Neutrophil (primary cell): Measurements from ENCODE around the gene IDS.

Source experiments
- H3K27ac ChIP-seq: fragments of 200-600 bp; sonication (generic); 2 replicates; pipeline ENCODE4 v1.5.1; 2016; ENCODE audit warnings: mild to moderate bottlenecking, moderate library complexity
- H3K27me3 ChIP-seq: fragments of 200-600 bp; sonication (generic); 2 replicates; pipeline ENCODE4 v1.6.0; 2016; ENCODE audit warnings: mild to moderate bottlenecking
- H3K36me3 ChIP-seq: fragments of 200-600 bp; sonication (generic); 2 replicates; pipeline ENCODE4 v1.5.1; 2017
- H3K4me1 ChIP-seq, 2 experiments: fragments of 200-600 bp in 1 of 2; sonication (generic) in 1 of 2; 1 replicate in 1 of 2; 2 replicates in 1 of 2; pipeline versions ENCODE4 v1.5.1 to v1.6.1; 2013 to 2016; ENCODE audit warnings: low read depth in 1 of 2, low read length in 1 of 2, mild to moderate bottlenecking in 1 of 2, moderate library complexity in 1 of 2; ENCODE audit not compliant: control insufficient read depth in 1 of 2, insufficient read depth in 1 of 2
- H3K4me3 ChIP-seq, 2 experiments: fragments of 200-600 bp in 1 of 2; sonication (generic) in 1 of 2; 1 replicate in 1 of 2; 2 replicates in 1 of 2; pipeline ENCODE4 v1.5.1; 2013 to 2016; ENCODE audit warnings: low read depth in 1 of 2, low read length in 1 of 2, mild to moderate bottlenecking in 1 of 2, moderate library complexity in 1 of 2
- H3K9me3 ChIP-seq: fragments of 200-600 bp; sonication (generic); 2 replicates; pipeline ENCODE4 v1.5.1; 2016
- CTCF ChIP-seq: fragments of 200-600 bp; sonication (generic); IDR thresholded peaks from 2 replicates; pipeline ENCODE4 v1.5.1; 2016; ENCODE audit warnings: antibody characterized with exemption

Gene IDS

GRCh38 chrX:149456476-149457245 lies 48.4 kb downstream of the IDS start:
- Histone ChIP-seq H3K9me3 (no peaks in the 10 kb centered on the region), H3K27me3 (no peaks in the 10 kb centered on the region), H3K27ac (no peak overlapping the region), H3K36me3 (no peaks in the 10 kb centered on the region), H3K4me3 (no peak overlapping the region), H3K4me1 (no peaks in the 10 kb centered on the region)
- TF ChIP-seq CTCF = no peak

- Histone ChIP-seq H3K9me3 (no peaks in the 10 kb centered on the region), H3K36me3 (no peaks in the 10 kb centered on the region), H3K27me3 (no peaks in the 10 kb centered on the region), H3K4me3 (no peak overlapping the region), H3K27ac (no peak overlapping the region), H3K4me1 (no peaks in the 10 kb centered on the region)
- no peak for TF ChIP-seq CTCF
Measured at GRCh38 chrX:149455934-149456333, 49.2 kb downstream of the IDS start.

- H3K4me3 ChIP-seq = no peak overlapping the region
- TF ChIP-seq CTCF = no peak
- no peaks in the 10 kb centered on the region for H3K27me3 ChIP-seq
- H3K9me3 ChIP-seq = no peaks in the 10 kb centered on the region
- H3K4me1 ChIP-seq = no peaks in the 10 kb centered on the region
- H3K27ac ChIP-seq = no peak overlapping the region
- no peaks in the 10 kb centered on the region for H3K36me3 ChIP-seq
Measured at GRCh38 chrX:149453906-149454822, 50.9 kb downstream of the IDS start.

- H3K27me3 ChIP-seq = no peaks in the 10 kb centered on the region
- no peak for TF ChIP-seq CTCF
- H3K36me3 ChIP-seq = no peaks in the 10 kb centered on the region
- H3K9me3 ChIP-seq = no peaks in the 10 kb centered on the region
- no peak overlapping the region for H3K4me3 ChIP-seq
- H3K27ac ChIP-seq = no peak overlapping the region
- H3K4me1 ChIP-seq = no peaks in the 10 kb centered on the region
Measured at GRCh38 chrX:149453030-149453429, 52.1 kb downstream of the IDS start.

- Histone ChIP-seq H3K36me3 (no peaks in the 10 kb centered on the region), H3K27me3 (no peaks in the 10 kb centered on the region), H3K4me3 (no peak overlapping the region), H3K27ac (no peak overlapping the region), H3K9me3 (no peaks in the 10 kb centered on the region), H3K4me1 (no peaks in the 10 kb centered on the region)
- TF ChIP-seq CTCF = no peak
Measured at GRCh38 chrX:149433451-149433850, 71.7 kb downstream of the IDS start.
